NCI-H2107 (cell line): ENCODE measurements around the gene TMEM51.

Source experiments
- DNase-seq: peaks from one replicate; lab custom pipeline; 2025; lab: John Stamatoyannopoulos, UW

Gene TMEM51

DNA sequence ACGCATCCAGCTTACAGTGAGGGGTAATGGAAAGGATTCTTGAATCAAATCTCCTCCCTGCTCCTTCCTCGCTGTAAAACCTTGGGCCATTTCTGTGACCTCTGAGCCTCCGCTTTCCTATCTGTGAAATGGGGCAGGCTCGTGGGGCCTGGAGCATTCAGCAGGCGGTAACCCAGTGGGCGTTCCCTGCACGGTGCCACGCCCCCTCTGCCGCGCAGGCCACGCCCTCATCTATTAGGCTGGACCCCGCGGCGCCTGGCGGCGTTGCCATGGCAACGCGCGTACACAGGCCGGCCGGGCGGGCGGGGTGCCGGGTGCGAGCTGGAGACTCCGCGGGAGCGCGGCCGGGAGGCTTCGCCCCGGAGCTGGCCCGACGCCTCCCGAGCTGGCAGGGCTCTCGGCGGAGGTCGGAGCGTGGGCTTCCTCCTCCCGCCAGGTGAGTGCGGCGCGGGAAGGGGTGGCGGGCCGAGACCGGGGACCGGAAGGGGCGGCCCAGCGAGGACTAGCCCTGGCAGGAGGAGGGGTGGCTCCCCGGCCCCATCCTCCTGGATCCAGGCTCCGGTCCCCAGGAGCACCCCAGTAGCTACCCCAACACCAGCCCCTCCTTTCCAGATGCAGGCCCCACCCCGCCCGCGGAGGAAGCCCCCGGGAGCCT is 93.5 kb downstream of the TMEM51 start, which contains the start of gene FHAD1:
FHAD1 (plus strand) TSS at position 264 of the 655 bp plus-strand sequence. CDS start 4,562 bp downstream, outside the sequence.
- peak; percentile 58 for DNase-seq

DNA sequence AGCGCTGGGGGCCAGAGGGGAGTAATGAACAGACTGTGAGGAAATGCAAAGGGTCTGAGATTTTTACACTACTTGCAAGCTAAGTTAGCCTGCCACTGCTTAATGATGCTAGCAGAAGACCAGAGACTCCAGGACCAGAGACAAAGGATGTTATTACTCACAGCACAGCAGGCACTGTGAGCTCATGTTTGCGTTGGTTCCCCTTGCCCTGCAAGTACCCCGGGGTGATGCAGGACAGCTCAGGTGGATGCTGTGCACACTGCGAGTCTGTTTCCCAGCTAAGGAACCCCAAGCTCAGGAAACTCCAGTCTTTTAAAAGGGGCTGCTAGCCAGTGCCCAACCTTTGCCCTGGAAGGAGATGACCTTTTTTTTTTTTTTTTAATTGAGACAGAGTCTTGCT is 94.7 kb downstream of the TMEM51 start:
- no peak for DNase-seq

DNA sequence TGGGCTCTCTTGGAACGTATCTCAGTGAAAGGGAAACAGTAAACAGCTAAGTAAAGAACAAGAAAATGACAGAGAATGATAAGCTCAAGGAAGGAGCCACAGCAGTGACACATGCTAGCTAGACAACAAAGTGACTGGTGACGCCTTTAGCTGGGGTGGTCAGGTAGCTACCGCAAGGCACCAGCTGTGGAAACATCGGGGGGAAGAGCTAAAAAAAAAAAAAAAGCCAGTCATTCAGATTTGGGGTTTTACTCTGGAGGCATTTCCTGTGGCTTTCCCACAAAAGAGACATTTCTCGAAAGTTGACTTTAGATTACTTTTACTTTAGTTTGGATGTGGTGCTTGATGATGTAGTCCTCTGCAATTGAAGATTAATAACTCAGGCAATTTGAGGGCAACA is 95.5 kb downstream of the TMEM51 start:
- no peak for DNase-seq

DNA sequence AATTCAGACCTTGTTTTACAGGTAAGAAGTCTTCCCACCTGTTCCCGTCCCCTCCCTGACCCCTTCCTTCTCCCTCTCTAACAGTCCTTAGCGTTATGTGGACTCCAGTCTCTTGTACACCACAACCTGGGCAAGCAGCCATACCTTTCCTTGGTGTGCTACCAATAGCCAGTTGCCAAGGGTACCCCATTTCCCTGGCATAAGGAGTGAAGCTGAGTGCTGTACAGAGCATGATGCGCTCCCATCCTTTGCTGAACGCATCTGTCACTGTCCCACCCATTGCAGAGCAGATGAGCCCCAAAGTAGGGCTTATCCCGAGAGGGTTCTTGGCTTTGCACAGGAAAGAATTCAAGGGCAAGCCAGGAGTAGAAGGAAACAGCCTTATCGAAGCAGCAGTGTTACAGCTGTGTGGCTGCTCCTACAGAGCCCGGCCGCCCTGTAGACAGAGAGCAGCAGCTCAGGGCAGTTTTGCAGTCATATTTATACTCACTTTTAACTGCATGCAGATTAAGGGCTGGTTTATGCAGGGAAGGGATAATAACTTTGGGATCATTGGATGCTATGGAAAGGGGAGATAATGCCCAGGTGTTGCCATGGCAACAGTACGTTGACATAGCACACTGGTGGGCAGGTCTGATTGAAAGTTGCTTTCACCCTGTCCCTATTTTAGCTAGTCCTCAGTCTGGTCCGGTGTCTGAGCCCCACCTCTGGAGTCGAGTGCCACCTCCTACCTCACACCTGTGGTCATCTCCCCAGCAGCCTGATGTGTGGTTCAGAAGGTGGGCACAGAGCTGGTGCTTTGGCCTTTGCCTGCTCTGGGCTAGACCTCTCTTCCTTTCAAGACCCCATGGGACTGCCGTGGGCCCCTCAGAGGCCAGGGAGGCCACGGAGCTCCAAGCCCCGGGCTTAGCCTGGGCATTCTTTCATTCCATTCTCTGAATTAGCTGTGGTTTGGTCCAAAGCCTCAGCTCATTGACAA is 98.6 kb downstream of the TMEM51 start:
- DNase-seq = no peak

DNA sequence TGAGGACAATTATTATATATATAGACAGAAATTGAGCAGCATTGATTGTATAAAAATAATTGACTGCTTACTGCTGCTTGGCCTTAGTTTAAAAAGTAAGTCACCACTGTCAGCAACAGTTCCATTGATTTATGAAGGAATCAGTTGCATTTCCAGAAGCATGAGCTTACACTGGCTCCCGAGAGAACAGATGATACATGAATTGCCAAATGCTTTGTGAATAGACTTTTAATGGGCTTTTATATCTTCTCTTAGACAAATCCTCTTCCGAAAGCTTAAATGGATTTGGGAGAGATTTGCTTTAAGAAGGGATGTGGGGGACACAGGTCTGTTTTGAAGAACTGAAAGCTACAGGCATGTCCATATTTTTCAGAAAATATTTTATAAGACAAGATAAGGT is 101.0 kb downstream of the TMEM51 start:
- no peak for DNase-seq

DNA sequence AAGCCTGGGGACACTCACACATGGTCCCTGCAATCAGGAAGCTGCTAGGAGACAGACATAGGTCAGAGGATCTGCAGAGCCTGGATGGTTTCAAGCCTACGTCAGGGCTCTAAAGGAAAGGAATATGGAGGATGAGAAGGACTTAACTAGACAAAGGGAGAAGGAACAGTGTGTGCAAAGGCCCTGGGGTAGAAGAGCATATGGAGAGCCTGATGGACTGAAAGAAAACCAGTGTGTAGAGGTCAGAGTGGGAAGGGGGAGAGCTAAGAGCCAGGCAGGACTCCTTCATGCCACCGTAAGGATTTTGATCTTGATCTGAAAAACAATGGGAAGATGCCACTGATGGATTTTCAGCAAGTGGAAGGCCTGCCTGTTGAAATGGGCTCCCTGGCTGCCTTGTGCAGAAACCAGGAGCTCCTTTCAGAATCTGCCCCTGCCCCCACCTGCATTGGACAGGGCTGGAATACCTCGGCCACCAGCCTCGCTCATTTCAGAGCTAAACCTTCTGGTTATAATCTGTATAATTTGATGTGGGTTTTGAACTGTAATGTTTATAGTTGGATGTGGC is 102.1 kb downstream of the TMEM51 start:
- no peak for DNase-seq

DNA sequence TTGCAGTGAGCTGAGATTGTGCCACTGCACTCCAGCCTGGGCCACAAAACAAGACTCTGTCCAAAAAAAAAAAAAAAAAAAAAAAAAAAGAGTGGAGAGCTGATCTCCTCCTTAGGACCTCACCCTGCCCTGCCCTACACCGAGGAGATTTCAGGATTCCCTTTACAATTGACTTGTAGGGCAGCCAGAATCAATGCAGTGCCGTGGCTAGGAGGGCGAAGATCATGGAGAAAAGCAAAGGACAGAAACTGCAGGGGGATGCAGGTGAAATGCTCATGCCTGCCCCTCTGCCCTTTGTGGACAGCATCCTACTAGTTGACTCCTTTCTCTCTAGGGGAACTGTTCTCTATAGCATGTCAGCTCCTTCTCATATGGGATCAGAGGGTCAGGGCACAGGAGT is 103.0 kb downstream of the TMEM51 start:
- DNase-seq = no peak

DNA sequence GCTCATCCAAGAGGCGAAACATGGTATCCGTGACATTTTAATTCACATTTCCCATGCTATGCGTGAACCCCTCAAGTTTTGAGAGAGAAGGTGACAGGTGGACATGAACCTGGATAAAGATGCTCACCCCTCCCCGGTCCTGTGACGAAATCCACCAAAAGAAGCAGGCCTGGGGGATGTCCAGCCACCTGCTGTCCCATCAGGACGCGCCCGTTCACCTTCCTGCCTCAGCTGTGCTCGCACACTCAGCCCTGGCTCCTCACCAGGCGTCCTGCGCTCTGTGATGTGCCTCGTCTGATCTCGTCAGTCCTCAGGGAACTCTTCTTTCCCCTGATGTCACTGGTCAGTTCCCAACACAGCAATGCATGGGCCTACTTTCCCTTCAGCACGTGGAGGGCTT is 103.8 kb downstream of the TMEM51 start:
- no peak for DNase-seq

DNA sequence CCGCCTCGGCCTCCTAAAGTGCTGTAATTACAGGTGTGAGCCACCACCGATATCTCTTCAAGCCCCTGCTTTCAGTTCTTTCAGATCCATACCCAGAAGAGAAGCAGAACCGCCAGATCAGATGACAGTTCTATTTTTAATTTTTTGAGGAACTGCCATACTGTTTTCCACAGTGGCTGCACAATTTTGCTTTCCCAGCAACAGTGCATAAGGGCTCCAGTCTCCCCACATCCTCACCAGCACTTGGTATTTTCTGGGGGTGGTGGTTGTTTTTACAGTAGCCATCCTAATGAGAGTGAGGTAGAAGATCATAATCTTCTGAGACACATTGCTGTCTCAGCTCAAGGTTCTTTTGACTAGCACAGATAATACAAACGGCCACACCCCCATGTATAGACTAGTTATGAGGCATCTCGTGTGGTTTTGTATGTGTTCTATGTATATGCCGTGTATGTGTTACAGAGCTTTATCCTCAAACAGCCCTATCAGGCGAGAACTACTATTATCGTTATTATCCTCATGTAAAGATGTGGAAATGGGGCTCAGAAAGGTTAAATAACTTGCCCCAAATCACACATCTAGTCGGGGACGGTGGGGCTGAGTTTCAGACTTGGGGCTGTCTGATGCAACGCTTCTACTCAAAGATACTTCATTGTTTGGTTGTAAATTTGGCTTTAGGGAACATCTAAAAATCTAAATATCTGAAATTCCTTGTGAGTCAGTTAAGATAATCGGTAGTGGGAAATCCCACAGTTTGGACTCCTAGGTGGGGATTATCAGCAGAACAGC is 105.5 kb downstream of the TMEM51 start:
- no peak for DNase-seq

DNA sequence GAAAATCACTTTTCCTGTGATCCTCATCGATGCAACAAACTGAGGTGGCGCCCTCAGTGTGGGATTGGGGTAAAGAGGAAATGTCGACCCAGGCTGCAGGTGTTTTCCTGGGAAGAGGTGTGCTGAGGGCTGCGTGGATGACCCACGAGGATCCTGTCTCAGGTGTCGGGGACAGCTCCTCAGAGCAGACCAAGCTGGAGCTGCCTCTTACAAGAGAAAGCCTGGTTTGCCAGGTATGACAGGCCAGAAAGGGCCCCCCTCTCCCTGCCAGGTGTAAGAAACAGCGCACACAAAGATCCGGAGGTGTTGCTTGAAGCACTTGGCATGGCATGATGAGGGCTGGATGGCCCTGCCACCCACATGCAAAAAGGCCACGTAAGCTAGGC is 106.1 kb downstream of the TMEM51 start:
- DNase-seq = no peak

DNA sequence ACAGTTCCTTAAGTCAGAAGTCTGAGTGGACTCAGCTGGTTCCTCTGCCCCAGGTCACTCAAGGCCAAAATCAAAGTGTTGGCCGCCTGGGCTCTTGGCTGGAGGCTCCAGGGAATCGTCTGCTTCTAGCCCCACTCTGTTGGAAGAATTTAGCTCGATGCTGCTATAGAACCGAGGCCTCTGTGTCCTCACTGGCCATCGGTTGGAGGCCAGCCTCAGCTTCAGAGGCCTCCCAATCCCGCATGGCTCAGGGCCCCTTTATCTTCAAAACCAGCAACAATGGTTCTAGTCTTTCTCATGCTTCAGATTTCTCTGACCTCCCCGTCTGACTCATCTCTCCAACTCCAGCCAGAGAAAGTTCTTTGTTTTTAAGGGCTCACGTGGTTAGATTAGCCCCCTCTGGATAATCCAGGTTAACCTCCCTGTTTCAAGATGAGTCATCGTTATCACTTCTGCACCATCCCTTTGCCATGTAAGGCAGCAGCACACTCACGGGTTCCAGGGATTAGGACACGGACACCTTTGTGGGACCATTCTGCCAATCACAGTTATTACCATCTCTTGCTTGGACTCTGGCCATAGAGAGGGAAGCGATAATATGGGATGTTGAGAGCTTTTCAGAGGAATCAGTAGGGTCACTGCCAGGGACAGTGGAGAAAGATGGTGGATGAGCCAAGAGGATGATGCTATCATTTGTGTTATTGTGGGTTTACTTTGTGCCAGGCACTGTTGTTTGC is 107.0 kb downstream of the TMEM51 start:
- DNase-seq = no peak

DNA sequence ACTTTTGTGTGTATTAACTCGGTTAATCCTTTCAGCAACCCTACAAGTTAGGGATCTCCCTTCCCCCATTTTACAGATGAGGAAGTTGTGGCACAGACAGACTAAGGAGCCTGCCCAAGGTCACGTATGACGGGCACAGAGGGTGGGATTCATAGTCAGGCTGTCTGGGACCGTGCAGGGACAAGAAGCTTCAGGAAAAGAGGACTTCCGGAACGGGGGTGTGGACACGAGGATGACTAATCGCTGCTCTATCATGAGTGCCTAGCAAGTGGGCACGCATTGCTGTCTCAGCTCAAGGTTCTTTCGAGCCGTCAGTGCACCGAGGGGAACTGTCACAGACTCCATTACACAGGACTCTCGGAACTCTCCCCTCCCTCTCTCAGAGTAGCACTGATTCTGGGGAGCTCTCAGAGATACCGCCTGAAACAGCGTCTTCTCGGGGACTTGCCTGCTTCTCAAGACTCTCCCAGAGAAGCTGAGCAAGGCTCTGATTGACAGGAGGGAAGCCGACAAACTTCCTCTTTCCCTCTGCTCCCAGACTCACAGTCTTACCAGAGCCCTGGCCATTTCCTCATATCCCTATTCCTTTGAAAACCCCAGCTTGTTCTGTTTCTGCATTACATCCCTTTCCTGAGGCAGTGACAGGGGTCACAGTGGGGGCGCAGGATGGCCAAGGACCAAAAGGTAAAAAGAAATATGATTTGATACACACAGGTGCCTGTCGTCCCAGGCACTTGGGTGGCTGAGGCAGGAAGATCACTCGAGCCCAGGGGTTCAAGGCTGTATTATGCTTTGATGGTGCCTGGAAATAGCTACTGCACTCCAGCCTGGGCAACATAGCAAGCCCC is 107.8 kb downstream of the TMEM51 start:
- DNase-seq = no peak

DNA sequence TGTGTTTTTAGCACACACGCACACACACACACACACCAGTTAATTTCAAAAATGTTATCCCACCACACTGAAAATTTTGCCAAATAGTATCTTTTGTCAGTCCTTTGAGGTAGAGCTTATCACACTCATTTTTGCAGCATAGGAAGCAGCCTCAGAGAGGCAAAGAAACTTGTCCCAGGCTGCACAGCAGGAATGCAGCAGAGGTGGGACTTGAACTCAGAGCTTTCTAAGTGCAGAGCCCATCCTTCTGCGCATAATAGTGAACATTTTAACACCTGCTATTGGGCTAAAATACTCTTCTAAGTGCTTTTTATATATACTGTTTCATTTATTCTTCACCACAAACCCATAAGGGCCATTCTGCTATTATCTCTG is 108.4 kb downstream of the TMEM51 start:
- DNase-seq = no peak

DNA sequence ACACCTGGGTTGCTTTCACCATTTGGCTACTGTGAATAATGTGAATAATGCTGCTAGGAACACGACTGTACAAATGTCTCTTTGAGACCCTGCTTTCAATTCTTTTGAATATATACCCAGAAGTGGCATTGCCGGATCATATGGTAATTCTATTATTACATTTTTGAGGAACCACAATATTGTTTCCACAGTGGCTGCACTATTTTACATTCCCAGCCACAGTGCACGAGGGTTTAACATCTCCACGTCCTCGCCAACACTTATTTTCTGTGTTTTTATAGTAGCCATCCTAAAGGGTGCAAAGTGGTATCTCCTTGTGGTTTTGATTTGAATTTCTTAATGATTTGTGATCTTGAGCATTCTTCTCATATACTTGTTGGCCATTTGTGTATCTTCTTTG is 109.2 kb downstream of the TMEM51 start:
- no peak for DNase-seq

DNA sequence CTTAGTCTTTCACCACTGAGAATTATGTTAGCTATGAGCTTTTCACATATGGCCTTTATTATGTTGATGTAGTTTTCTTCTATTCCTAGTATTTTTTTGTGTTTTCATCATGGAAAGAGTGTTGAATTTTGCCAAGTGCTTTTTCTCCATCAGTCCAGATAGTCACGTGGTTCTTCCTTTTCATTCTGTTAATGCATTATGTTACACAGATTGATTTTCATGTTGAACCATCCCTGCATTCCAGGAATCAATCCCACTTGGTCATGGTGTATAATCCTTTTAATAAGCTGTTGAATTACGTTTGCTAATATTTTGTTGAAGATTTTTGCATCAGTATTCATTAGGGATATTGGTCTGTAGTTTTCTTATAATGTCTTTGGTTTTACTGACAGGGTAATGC is 111.2 kb downstream of the TMEM51 start:
- DNase-seq = no peak
